Calu3 (cell line): ENCODE results near the gene FLRT1. TPM values are rescaled to one million over a fixed set of nuclear protein-coding genes. Genes with fewer than 3 reads are reported as not detected.

Experiments
- BruUV-seq: library from RNA; stranded (reverse); fragments of 400-500 nt; replicated peaks from 2 replicates; lab custom pipeline; 2021; lab: Mats Ljungman, UMichigan
- CTCF ChIA-PET: fragments of 300-600 bp; sonication (Branson Sonifier 250); formaldehyde crosslinking; loops from one replicate; lab custom pipeline; 2022; ENCODE audit warnings: antibody characterized with exemption; lab: Charles Lee
- DNase-seq: peaks from one replicate; pipeline ENCODE4 v3.0.0; 2022
- H3K27ac Mint-ChIP-seq: one replicate; pipeline ENCODE4 v1.8.0; 2022; ENCODE audit warnings: mixed read lengths; ENCODE audit not compliant: unreplicated experiment
- H3K27me3 Mint-ChIP-seq: one replicate; pipeline ENCODE4 v1.8.0; 2022; ENCODE audit warnings: mixed read lengths; ENCODE audit not compliant: unreplicated experiment
- H3K36me3 Mint-ChIP-seq: one replicate; pipeline ENCODE4 v1.8.0; 2022; ENCODE audit warnings: mild to moderate bottlenecking, moderate library complexity, mixed read lengths; ENCODE audit not compliant: insufficient read depth, unreplicated experiment
- H3K4me1 Mint-ChIP-seq: one replicate; pipeline ENCODE4 v1.8.0; 2022; ENCODE audit warnings: mild to moderate bottlenecking, low read depth, mixed read lengths; ENCODE audit not compliant: unreplicated experiment
- H3K4me3 Mint-ChIP-seq: one replicate; pipeline ENCODE4 v1.8.0; 2022; ENCODE audit warnings: mild to moderate bottlenecking, low read depth, moderate library complexity, mixed read lengths; ENCODE audit not compliant: unreplicated experiment
- H3K9me3 Mint-ChIP-seq: one replicate; pipeline ENCODE4 v1.8.0; 2022; ENCODE audit warnings: low read depth, mixed read lengths; ENCODE audit not compliant: unreplicated experiment
- CTCF ChIP-seq: fragments of 200-600 bp; IDR thresholded peaks from one replicate; pipeline ENCODE4 v1.8.0; 2022; ENCODE audit warnings: antibody characterized with exemption; ENCODE audit not compliant: unreplicated experiment
- intact Hi-C: fragments of 100-400 bp; cut with micrococcal nuclease; formaldehyde crosslinking; loops from one replicate; pipeline ENCODE4 v1.10.0; 2022; ENCODE audit not compliant: unreplicated experiment
- total RNA-seq: library from RNA; stranded (reverse); gene quantifications from 2 replicates; pipeline ENCODE4 v1.2.3, GENCODE V29; 2022

The FLRT1 gene
- total RNA-seq, 1 experiment from 2014 or later = 0.09 TPM

GRCh38 chr11:64011371-64011770 lies 24.4 kb upstream of the FLRT1 start:
- intact Hi-C loops = no loop called here
- BruUV-seq = no TSS peak
- Mint-ChIP-seq H3K4me3 (peak overlapping the region; percentile 45), H3K27me3 (peaks cover 16% of the 10 kb centered on the region), H3K4me1 (peaks cover 34% of the 10 kb centered on the region), H3K27ac (peak overlapping the region; percentile 10), H3K36me3 (peaks cover 32% of the 10 kb centered on the region), H3K9me3 (no peaks in the 10 kb centered on the region)
- no peak for TF ChIP-seq CTCF
- peak; percentile 49 for DNase-seq
- CTCF ChIA-PET = interaction anchor here (0.6 kb wide), 1 partner anchor 377 kb away, joined by 3 read pairs; no protein-coding TSS in a partner anchor

- H3K27me3 Mint-ChIP-seq = peaks cover 3% of the 10 kb centered on the region
- H3K4me1 Mint-ChIP-seq = peaks cover 18% of the 10 kb centered on the region
- peaks cover 18% of the 10 kb centered on the region for H3K36me3 Mint-ChIP-seq
- H3K9me3 Mint-ChIP-seq = no peaks in the 10 kb centered on the region
- no peak for DNase-seq
- H3K4me3 Mint-ChIP-seq = no peak overlapping the region
- no peak for TF ChIP-seq CTCF
- CTCF ChIA-PET = no interaction called here
- intact Hi-C loops = no loop called here
- H3K27ac Mint-ChIP-seq = no peak overlapping the region
- BruUV-seq = no TSS peak
Observed at GRCh38 chr11:64013141-64013896, 22.4 kb upstream of the FLRT1 start.

GRCh38 chr11:64014356-64014755 lies 21.4 kb upstream of the FLRT1 start:
- H3K9me3 Mint-ChIP-seq = no peaks in the 10 kb centered on the region
- DNase-seq = no peak
- no peak overlapping the region for H3K4me3 Mint-ChIP-seq
- no peaks in the 10 kb centered on the region for H3K27me3 Mint-ChIP-seq
- no TSS peak for BruUV-seq
- H3K4me1 Mint-ChIP-seq = peaks cover 17% of the 10 kb centered on the region
- no peak for TF ChIP-seq CTCF
- no peak overlapping the region for H3K27ac Mint-ChIP-seq
- intact Hi-C loops = no loop called here
- CTCF ChIA-PET = no interaction called here
- peaks cover 19% of the 10 kb centered on the region for H3K36me3 Mint-ChIP-seq

GRCh38 chr11:64015510-64015909 lies 20.2 kb upstream of the FLRT1 start:
- no peak for DNase-seq
- H3K9me3 Mint-ChIP-seq = no peaks in the 10 kb centered on the region
- no peak overlapping the region for H3K27ac Mint-ChIP-seq
- no peak for TF ChIP-seq CTCF
- peaks cover 10% of the 10 kb centered on the region for H3K27me3 Mint-ChIP-seq
- H3K4me1 Mint-ChIP-seq = peaks cover 13% of the 10 kb centered on the region
- H3K36me3 Mint-ChIP-seq = peaks cover 25% of the 10 kb centered on the region
- CTCF ChIA-PET = interaction anchor here (0.7 to 0.9 kb wide), 2 partner anchors 15 to 302 kb away, joined by 5 to 8 read pairs; partner anchors contain the start of gene TRMT112
- intact Hi-C loops = no loop called here
- BruUV-seq = no TSS peak
- H3K4me3 Mint-ChIP-seq = no peak overlapping the region
